Panc1 (cell line): ENCODE results near the gene ANP32E.

Experiments used
- CTCF ChIP-seq: fragments of 450-650 bp; IDR thresholded peaks from 2 replicates; pipeline ENCODE4 v1.5.1; 2017; ENCODE audit warnings: mild to moderate bottlenecking
- POLR2AphosphoS5 ChIP-seq: IDR thresholded peaks from 2 replicates; pipeline ENCODE4 v1.6.1; 2012; ENCODE audit warnings: mild to moderate bottlenecking, low read depth, low read length, moderate library complexity
- SIN3A ChIP-seq: IDR thresholded peaks from 2 replicates; pipeline ENCODE4 v1.6.1; 2012; ENCODE audit warnings: low read depth, mild to moderate bottlenecking, low read length, moderate library complexity, borderline replicate concordance; ENCODE audit not compliant: insufficient read depth
- TCF7L2 ChIP-seq: IDR thresholded peaks from 2 replicates; pipeline ENCODE4 v1.6.1; 2011; ENCODE audit warnings: mild to moderate bottlenecking, low read depth, low read length, inconsistent platforms
- TF ChIP-seq, protein P1 (sequence below), 2 experiments: IDR thresholded peaks; 2 replicates each; pipeline ENCODE4 v1.6.1; 2011 to 2012; ENCODE audit warnings: low read depth in 2 of 2, control low read depth in 1 of 2, low read length in 1 of 2, mild to moderate bottlenecking in 1 of 2, moderate library complexity in 1 of 2; ENCODE audit not compliant: insufficient read depth in 1 of 2

- TF ChIP-seq CTCF (no peak), POLR2AphosphoS5 (no peak), SIN3A (no peak), TCF7L2 (no peak)
- TF ChIP-seq, protein P1, sequence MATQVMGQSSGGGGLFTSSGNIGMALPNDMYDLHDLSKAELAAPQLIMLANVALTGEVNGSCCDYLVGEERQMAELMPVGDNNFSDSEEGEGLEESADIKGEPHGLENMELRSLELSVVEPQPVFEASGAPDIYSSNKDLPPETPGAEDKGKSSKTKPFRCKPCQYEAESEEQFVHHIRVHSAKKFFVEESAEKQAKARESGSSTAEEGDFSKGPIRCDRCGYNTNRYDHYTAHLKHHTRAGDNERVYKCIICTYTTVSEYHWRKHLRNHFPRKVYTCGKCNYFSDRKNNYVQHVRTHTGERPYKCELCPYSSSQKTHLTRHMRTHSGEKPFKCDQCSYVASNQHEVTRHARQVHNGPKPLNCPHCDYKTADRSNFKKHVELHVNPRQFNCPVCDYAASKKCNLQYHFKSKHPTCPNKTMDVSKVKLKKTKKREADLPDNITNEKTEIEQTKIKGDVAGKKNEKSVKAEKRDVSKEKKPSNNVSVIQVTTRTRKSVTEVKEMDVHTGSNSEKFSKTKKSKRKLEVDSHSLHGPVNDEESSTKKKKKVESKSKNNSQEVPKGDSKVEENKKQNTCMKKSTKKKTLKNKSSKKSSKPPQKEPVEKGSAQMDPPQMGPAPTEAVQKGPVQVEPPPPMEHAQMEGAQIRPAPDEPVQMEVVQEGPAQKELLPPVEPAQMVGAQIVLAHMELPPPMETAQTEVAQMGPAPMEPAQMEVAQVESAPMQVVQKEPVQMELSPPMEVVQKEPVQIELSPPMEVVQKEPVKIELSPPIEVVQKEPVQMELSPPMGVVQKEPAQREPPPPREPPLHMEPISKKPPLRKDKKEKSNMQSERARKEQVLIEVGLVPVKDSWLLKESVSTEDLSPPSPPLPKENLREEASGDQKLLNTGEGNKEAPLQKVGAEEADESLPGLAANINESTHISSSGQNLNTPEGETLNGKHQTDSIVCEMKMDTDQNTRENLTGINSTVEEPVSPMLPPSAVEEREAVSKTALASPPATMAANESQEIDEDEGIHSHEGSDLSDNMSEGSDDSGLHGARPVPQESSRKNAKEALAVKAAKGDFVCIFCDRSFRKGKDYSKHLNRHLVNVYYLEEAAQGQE (IDR thresholded peaks at IDR 0.05; ENCODE audit: insufficient read depth in 1 of 2, low read depth in 2 of 2, low read length in 1 of 2): no peak
Observed at GRCh38 chr1:150243003-150243402, 7.1 kb upstream of the ANP32E start.
